CD4-positive, alpha-beta T cell treated with Interleukin-17A for 4 hours (primary cell): ENCODE measurements around the gene PRDM1.

Source experiments
- DNase-seq: peaks from one replicate; pipeline ENCODE4 v3.0.0-alpha.2; 2020; ENCODE audit warnings: mixed read lengths

The PRDM1 gene

DNA sequence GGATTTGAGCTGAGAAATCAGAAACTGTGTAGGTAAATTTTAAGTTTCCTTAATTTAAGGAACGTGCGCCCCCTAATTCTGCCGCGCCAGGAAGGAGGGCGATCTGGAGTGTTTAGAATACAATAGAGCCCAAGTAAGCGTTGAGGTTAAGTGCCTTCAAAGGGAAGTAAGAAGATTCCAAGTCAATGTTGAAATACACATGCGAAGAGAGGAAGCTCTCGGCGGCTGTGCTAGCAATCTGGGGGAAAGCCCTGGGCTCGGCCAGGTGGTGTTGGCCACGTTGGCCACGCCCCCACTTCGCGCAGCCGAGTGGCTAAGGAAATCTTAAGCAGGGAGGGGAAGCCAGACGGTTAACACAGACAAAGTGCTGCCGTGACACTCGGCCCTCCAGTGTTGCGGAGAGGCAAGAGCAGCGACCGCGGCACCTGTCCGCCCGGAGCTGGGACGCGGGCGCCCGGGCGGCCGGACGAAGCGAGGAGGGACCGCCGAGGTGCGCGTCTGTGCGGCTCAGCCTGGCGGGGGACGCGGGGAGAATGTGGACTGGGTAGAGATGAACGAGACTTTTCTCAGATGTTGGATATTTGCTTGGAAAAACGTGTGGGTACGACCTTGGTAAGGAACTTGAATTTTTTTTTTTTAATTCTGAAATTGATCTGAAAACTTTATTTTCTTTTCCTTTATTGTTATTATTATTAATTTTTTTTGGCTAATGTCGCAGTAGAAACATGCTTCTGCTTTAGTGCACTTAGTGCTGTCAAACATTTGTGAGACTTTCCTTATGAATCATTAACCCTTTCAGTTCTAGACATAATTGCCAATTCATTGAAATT is at the start of gene PRDM1:
TSS of gene PRDM1 (plus strand) at position 353 of the 830 bp plus-strand sequence. CDS start at position 571, 218 bp downstream.
- DNase-seq = peak; percentile 81

DNA sequence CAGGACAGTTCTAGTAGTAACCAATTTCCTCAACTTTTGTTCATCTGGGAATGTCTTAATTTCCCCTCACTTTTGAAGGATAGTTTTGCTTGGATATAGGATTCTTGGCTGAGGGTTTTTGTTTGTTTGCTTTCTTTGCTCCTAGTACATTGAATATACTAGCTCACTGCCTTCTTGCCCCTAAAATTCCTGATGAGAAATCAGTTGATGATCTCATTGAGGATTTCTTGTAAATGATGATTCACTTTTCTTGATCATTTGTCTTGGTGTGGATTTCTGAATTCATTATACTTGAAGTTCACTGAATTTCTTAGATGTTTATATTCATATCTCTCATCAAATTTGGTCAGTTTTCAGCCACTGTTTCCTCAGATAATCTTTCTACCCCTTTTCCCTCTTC is 49.1 kb upstream of the PRDM1 start:
- DNase-seq = no peak

DNA sequence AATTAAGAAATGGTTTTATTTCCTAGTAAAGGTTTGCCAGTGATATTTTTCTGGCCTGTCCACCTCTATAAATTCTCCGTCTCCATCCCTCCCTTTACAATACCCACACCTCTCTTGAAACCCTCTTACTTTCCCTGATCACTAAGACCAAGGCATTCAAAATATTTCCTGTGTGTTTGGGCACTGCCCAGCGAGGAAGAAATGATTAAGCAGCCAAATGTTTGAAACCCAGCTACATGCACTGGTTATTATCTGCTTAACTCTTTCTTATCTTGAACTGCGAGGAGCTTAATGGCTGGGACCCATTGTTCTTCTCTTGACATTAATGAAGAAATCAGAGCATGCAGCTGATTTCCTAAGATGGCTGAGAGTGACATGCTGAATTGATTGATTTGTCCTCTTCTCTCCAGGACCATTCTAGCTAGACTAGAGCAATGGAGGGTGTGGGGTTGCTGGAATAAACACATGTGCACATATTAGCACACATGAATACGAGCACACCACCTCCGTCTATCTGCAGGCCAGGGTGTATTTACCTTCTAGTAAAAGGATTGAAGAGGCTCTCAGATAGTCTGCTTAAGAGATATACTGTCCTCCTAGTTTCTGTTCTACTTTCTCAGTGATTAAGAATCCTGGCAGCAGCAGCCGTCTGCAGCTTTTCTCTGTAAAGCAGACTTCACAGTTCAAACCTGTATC is 46.1 kb upstream of the PRDM1 start:
- DNase-seq = no peak

DNA sequence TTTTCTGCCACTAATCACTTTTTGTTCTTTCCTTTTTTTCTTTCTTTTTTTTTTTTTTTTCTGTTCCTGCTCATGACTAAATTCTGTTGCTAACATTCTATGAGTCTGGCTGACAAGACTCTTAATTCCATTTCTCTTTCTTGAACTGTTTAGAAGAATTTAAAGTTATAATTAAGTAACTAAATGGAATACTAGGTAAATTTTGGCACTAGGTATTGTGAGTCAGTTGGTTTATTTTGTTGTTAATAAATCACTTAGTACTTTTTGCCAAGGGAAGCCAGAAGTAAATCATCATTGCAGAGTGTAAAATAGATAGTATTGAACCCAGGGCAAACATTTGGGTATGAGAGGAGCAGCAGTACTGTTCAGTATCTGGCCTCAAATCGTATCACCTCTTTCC is 42.0 kb upstream of the PRDM1 start:
- DNase-seq = no peak

DNA sequence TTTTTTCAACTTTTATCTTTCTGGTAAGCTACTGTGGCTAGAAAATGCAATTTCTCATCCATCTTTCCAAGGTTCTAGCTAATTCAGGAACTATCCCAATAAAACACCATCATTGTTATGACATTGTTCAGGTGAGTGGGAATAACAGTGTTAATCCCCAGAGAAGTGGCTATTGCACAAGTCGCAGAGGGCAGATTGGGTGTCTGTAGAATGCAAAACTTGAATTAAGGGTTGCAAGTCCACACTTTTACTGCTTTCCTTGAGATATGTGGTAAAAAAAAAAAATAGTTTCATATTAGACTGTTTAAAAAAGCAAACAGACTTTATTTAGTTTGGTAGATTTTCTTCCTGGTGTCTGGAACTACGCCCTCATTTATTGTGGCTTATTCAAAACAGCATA is 41.1 kb upstream of the PRDM1 start:
- DNase-seq = no peak

DNA sequence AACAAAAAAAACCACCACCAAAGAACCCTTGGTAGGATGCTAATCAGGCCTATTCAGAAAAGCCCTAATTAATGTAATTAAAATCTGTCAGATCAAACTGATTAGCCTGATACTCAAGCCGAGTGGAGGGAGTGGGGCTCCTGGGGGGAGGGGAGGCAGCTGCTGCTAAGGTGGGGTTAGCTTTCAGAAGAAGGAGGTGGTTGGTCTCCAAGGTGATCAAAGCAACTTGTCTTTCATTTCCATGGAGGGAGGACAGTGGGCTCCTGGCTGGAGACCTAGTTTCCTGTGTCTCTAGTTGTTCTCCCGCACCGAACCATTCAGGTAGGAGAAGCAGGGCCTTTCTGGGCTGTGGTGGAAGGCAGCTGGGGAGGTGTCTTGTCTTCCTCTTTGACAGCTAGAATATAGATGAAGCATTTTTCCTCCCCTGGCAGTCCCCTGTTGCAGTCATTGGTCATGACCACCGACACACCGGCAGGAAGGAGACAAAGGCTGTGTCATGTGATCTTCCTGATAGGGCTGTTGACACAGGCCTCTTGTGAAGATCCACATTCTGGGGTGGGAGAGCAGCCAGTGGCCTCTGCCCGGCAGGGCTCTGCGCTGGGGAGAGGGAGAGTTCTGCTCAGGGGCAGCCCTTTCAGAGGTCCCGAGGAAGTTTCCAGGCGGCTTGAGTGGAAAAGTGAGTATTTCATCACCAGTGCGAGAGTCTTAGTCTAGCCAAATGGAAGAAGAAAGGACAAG is 39.9 kb upstream of the PRDM1 start:
- DNase-seq = no peak

DNA sequence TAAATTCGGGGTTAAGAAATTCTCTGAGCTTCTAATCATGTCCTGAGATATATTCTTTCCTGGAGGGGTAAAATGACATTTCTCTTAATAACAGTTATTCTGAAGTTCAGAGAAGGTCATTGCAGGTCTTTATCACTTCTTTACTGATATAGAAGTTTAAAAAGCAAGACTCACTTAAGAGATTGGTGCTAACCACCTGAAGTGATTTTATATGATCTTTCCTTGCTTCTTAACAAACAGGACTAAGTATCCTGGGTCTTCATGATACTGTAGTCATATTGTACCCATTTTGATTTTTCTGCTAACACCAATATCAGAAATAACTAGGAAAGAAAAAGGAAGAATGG is 39.3 kb upstream of the PRDM1 start:
- DNase-seq = no peak

DNA sequence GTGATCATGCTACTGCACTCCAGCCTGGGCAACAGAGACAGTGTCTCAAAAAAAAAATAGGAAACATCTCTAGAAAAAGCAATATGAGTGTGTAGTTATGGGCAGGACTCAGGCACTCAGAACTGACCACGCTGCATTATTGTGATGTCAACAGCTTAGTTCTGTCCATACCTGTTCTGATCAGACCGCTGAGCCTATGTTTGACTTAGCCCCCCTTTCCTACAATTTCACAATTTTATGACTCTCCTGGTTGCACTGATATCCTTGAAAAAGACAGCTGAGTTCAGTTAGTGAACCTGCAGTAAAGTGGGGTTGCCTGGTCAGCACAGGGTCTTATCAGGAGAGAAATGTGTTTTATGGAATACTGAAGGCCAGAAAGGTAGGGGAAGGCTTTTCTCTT is 37.8 kb upstream of the PRDM1 start:
- no peak for DNase-seq

DNA sequence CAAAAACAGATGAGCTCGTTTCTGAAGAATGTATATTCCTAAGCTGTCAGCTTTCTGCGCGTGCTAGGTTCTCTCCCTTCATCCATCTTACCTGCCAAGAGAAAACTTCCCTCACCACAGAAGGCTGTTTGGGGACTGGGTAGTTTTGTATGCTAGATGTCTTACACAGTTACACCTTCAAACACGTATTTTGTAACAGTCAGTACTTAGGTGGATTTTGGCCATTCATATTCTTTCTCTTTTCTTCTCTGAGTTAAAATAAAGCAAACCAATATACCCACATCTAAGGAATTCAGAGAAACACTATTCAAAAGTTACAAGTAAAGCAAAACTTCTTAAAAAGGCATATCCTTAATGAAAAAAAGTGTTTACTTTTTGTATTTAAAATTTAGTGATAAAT is 35.6 kb upstream of the PRDM1 start:
- DNase-seq = no peak

DNA sequence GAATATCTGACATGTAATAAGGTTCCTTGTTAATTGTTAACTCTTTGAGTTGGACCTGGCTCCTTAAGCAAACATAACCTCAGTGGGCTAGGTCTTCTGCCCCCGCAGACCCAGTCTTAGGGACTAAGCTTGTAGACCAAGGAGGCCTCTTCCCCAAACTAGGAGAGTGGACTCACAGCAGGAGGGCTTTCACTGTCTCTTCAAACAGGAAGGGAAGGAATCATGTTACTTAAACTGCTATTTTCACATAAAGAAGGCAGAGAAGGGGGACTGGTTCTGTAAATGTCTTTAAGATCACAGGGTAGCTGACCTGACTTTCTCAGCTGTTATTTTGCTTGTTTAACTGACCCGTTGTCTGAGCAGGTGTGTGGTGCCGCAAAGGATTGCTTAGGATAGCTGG is 34.9 kb upstream of the PRDM1 start:
- DNase-seq = no peak

DNA sequence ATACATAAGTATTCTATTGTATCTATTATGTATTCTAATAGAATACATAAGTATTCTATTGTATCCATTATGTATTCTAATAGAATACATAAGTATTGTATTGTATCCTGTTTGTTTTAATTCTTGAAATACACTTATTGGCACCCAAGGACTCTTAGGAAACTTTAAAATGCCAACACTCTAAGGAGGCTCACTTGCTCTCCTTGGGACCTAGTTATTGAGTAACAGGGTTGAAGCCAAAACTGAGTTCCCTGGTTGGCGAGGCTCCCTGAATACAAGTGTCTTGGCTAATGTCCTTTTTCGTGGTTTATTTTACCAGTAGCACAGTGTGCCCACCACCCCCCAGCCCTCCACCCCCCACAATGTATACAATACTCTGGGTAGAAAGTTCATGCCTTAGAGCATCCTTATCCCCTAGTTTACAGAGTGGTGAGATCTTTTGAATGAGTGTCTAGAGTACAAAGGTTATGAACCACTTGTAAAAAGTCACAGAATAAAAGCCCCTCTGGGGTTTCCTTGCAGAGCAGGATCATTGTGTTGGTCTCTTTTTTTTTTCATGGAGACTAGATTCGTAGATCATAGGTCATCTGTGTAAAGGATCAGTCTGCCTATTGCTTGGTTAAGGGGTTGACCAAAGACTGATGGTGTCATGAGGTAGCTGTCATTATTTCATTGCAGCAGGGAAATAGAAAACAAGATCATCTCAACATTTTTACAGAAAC is 32.5 kb upstream of the PRDM1 start:
- no peak for DNase-seq

DNA sequence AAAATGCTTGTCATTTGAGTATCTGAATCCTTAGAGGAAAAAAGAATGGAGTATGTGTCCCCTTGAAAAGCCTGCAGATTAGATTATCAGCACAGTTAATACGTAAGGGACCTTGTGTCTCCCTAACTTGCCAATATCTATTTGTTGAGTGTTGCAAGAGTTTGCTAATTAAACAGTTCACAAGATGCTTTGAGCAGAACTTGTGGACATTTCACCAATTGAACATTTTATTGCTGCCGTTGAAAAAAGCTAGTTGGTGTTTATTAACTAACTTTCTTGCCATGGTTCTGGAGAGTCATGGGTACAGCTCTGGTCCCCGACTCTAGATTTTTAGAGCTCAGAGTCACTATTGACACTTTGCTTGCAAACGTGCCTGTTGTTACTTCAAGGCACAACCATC is 30.6 kb upstream of the PRDM1 start:
- DNase-seq = no peak

DNA sequence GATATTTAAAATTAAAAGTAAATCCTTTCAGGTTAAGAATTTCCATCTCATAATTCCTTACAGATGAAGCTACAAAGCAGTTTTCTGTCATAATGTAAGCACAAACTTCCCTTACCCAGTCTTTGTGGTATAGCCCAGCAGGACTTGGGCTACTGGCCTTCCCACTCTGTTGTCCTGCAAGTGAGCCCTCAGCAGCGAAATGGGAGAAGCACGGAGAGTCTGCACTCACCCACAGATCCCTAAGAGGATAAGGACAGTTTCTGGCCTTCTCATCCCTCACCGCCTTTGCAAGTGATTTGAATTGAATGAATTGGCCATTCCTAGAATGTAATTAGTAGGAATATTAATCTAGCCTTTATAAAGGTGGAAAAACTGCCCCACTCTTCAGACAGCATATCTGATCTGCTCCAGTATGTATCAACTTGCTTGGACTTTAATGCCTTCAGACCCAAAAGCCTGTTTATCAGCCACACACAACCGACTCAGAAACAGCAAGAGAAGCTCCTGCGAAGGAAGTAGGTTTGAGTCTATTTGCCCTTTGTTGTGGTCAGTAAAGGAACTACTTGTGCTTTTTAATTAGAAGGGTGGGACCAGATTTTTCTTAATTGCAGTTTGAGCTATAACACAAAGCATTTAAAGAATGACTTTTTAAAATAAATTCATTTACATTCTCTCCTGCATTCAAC is 29.9 kb upstream of the PRDM1 start:
- peak; percentile 28 for DNase-seq

DNA sequence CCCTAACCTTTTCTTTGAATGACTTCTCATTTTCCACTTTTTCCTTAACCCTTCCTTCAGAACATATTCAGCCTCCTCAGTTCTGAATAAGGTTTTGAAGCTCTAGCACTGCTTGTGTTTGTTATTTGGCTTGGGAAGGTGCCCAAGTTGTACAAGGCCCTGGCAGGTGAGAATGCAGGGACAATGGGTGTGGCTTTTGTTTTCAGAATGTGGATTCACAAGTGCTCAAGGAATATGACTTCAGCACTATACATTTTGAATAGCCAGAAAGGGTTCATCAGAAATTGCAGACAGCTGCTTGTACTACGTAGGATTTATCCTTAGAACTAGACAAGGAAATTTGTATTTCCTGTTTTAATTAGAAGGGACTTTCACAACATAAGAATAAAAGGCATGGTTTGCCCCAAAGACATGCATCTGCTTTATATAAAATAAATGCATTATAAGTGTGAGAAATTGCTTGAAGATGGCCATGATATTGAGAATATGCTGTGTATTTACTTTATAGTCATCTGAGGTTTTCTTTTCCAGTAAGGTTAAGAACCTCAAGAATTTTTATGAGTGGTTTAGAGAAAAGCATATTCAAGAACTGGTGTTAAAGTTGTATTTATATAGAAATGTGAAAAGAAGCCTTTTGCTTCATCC is 29.3 kb upstream of the PRDM1 start:
- no peak for DNase-seq

DNA sequence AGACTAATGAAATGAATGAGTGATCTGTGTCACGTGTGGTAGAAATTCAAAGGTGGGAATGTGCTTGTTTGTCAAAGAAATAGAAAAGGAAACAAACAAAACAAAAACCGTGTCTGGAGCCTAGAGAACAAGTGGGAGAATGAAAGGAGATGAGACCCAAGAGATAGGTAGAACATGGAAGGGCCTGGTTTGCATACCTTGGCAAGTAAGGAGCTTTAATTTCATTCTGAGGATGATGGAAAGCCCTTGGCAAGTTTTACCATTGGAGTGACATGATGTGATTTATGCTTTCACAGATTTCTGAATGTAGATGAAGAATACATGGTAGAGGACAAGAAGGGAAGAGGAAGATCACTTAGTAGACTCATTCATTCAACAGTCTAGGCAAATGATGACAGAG is 26.8 kb upstream of the PRDM1 start:
- DNase-seq = no peak

DNA sequence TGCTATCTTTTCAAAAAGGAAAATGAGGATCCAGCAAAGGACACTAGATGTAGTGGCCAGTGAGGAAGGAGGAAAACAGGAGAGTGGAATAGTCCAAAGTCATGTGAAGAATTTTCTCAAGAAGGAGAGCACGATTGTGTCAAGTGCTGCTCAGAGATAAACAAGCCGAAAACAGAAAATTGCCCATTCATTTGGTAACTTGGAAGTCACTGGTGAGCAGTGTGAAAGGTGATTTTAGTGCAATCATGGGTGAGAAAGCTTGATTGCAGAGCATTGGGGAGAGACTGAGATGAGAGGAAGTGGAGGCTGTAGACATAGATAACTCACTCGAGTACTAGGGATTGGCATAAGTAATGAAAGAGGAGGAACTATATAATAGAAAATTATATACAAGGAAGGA is 26.0 kb upstream of the PRDM1 start:
- no peak for DNase-seq

DNA sequence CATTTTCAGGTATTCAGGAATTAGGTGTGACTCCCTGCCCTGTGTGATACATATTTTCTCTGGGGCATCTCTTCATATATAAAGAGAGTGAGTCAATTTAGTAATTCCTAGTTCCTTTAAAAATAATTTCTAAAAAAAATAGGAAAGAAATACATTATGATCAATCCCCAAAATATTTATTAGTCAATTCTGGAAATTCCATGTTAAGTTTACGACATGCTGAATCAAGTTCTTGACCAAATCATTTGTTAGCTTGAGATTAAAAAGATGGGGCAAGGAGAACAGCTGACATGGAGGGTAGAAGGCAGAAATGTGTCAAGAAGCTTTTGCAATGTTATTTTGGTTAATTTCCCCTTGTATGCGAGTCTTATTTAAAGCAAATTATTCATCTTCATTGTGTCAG is 22.7 kb upstream of the PRDM1 start:
- no peak for DNase-seq

DNA sequence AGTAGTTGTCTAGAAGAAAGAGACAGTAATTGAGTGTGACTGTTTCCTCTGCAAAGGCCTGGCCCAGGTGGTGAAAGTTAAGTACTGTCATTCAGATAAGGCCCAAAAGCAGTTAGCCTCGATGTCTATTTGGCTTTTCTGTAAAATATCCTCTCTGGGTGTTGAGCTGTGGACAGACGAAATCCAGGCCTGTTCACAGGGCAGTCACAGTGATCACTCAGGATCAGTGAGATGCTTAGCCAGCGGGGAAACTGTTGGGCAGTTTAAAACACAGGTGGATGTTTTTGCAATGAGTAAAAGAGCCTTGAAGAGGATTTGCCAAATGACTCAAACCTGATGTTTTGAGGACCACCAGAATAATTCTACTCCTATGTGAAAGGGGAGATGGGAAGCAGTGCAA is 22.0 kb upstream of the PRDM1 start:
- no peak for DNase-seq

DNA sequence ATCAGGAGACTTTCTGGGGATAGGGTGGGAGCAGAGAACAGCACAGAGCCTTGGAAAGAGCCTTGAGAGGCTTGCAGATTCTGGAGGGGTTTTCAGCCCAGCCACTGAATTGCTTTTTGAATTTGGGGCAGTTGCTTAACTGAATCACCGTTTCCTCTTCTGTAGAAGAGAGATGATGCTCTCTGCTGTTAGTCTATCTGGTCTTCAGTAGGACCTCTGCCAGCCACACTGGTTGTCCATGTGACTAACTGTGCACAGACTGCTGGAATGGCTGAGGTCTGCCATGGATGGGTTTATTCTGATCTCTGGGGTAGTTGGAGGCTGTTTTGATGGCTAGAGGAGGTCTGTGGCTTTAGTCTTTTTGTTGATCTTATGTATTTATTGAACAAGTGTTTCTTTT is 21.4 kb upstream of the PRDM1 start:
- no peak for DNase-seq

DNA sequence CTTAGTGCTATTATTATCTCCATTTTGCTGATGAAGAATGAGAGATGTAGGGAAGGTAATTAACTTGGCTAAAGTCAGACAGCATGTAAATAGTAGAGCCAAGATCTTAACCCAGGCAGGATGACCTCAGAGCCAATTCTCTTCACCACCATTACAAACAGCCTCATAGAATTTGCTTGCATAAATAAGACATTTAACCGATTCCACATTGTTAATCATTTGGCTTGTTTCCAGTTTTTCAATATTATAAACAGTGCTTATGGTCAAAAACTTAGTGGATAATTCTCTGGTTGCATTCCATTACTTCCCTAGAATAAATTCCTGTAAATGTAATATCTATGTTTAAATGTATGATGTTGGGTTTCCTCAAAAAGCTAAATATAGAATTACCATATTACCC is 19.1 kb upstream of the PRDM1 start:
- no peak for DNase-seq

DNA sequence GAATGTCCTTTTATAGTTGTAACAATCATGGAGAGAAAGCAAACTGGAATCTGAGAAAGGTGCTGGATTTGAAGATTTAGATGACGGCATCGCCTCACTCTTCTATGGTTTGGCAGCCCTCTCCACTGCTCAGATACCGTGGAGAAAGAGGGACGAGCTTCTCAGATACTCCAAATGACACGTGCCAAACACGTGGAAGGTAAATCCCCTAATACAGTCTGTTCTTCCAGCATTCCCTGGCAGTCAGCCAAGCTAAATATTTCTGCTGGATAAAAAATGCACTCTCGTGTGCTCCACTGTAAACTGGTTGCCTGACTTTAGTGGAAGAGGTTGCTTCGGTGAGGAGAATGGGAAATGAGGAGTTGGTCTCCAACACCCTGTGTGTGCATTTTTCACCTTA is 16.7 kb upstream of the PRDM1 start:
- DNase-seq = no peak

DNA sequence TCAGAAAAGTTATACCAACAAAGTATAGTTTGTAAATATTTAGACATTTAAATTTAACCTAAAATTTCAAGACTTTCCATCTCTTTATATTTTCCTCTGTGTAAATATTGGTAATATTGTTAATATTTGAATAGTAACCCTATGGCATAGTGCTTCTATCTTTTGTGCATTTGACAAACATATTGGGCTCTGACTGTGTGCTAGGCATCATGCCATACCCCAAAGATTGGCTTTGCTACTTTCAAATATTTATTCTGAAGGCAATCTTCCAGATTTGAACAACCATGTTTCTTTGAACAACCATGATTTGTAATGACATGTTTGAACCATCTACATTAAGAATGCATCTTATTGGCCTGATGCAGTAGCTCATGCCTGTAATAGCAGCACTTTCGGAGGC is 15.5 kb upstream of the PRDM1 start:
- no peak for DNase-seq
